HEK293 (cell line): ENCODE data around the gene TRAT1.

Experiments
- CTCF ChIA-PET: fragments of 350-600 bp; formaldehyde crosslinking; extraction: SDS; loops from one replicate; lab custom pipeline; 2021; ENCODE audit warnings: antibody characterized with exemption; lab: Yijun Ruan, JAX
- POLR2A ChIA-PET: fragments of 300-600 bp; formaldehyde crosslinking; extraction: SDS; loops from one replicate; lab custom pipeline; 2020; ENCODE audit warnings: antibody characterized with exemption, inconsistent platforms; lab: Yijun Ruan, JAX
- H3K27ac ChIP-seq: fragments of 200-500 bp; sonication (Bioruptor generic); 2 replicates; pipeline ENCODE4 v1.5.1; 2014; ENCODE audit warnings: low read depth, low read length, control low read depth, inconsistent platforms; ENCODE audit errors: extremely low read depth
- H3K36me3 ChIP-seq, 2 experiments: fragments of 200-500 bp in 1 of 2; sonication (Bioruptor generic) in 1 of 2; 1 replicate in 1 of 2; 2 replicates in 1 of 2; pipeline ENCODE4 v1.5.1; 2014 to 2017; ENCODE audit warnings: inconsistent platforms in 2 of 2, low read length in 2 of 2; ENCODE audit not compliant: control insufficient read depth in 2 of 2, insufficient read depth in 1 of 2
- H3K4me1 ChIP-seq: fragments of 200-500 bp; sonication (Bioruptor generic); 2 replicates; pipeline ENCODE4 v1.5.1; 2014; ENCODE audit warnings: mild to moderate bottlenecking, low read length, inconsistent platforms; ENCODE audit not compliant: control insufficient read depth, insufficient read depth
- H3K4me3 ChIP-seq: 2 replicates; pipeline ENCODE4 v1.5.1; 2011; ENCODE audit warnings: low read depth, mild to moderate bottlenecking, control low read depth, low read length, moderate library complexity
- H3K9me3 ChIP-seq: fragments of 200-500 bp; sonication (Bioruptor generic); 2 replicates; pipeline ENCODE4 v1.5.1; 2014; ENCODE audit warnings: low read depth, low read length, inconsistent platforms; ENCODE audit not compliant: control insufficient read depth, insufficient read depth
- CTCF ChIP-seq: fragments of 450-650 bp; formaldehyde crosslinking; IDR thresholded peaks from 2 replicates; pipeline ENCODE4 v1.5.1; 2016; ENCODE audit warnings: missing biosample characterization, missing genetic modification characterization
- GLI2 ChIP-seq: fragments of 450-650 bp; formaldehyde crosslinking; IDR thresholded peaks from 2 replicates; pipeline ENCODE4; 2017; ENCODE audit warnings: missing biosample characterization, missing genetic modification characterization, low read depth, borderline replicate concordance
- HOXA7 ChIP-seq: sonication (generic); formaldehyde crosslinking; IDR thresholded peaks from 2 replicates; pipeline ENCODE4 v1.8.1; 2022; ENCODE audit warnings: missing genetic modification reagents, borderline replicate concordance
- SP7 ChIP-seq: fragments of 450-650 bp; formaldehyde crosslinking; IDR thresholded peaks from 2 replicates; pipeline ENCODE4 v1.5.1; 2016; ENCODE audit warnings: missing biosample characterization, missing genetic modification characterization
- YY1 ChIP-seq: fragments of 450-650 bp; formaldehyde crosslinking; IDR thresholded peaks from 2 replicates; pipeline ENCODE4 v1.5.1; 2018; ENCODE audit warnings: missing biosample characterization, missing genetic modification characterization
- ZNF114 ChIP-seq: fragments of 450-650 bp; formaldehyde crosslinking; IDR thresholded peaks from 2 replicates; pipeline ENCODE4 v1.5.0; 2017; ENCODE audit warnings: missing biosample characterization, missing genetic modification characterization
- ZNF132 ChIP-seq: fragments of 450-650 bp; formaldehyde crosslinking; IDR thresholded peaks from 2 replicates; pipeline ENCODE4 v1.5.1; 2017; ENCODE audit warnings: missing biosample characterization, missing genetic modification characterization, borderline replicate concordance
- ZNF37A ChIP-seq: fragments of 450-650 bp; IDR thresholded peaks from 2 replicates; pipeline ENCODE4 v1.5.1; 2018; ENCODE audit warnings: missing biosample characterization, missing genetic modification characterization
- ZNF394 ChIP-seq: fragments of 450-650 bp; formaldehyde crosslinking; IDR thresholded peaks from 2 replicates; pipeline ENCODE4 v1.5.1; 2016; ENCODE audit warnings: missing biosample characterization, missing genetic modification characterization, mild to moderate bottlenecking, moderate library complexity, borderline replicate concordance
- ZNF423 ChIP-seq: fragments of 450-650 bp; formaldehyde crosslinking; IDR thresholded peaks from 2 replicates; pipeline ENCODE4 v1.5.1; 2016; ENCODE audit warnings: missing biosample characterization, missing genetic modification characterization
- ZNF426 ChIP-seq: fragments of 450-650 bp; formaldehyde crosslinking; IDR thresholded peaks from 2 replicates; pipeline ENCODE4 v1.5.1; 2017; ENCODE audit warnings: missing biosample characterization, missing genetic modification characterization, mild to moderate bottlenecking, inconsistent platforms, moderate library complexity
- ZNF433 ChIP-seq: fragments of 450-650 bp; formaldehyde crosslinking; IDR thresholded peaks from 2 replicates; pipeline ENCODE4 v1.5.1; 2016; ENCODE audit warnings: missing biosample characterization, missing genetic modification characterization, low read depth
- ZNF530 ChIP-seq: fragments of 450-650 bp; formaldehyde crosslinking; IDR thresholded peaks from 2 replicates; pipeline ENCODE4 v1.5.1; 2016; ENCODE audit warnings: low read depth, missing biosample characterization, missing genetic modification characterization
- ZNF621 ChIP-seq: fragments of 450-650 bp; formaldehyde crosslinking; IDR thresholded peaks from 2 replicates; pipeline ENCODE4 v1.5.1; 2017; ENCODE audit warnings: missing biosample characterization, missing genetic modification characterization
- ZNF664 ChIP-seq: fragments of 450-650 bp; formaldehyde crosslinking; IDR thresholded peaks from 2 replicates; pipeline ENCODE4 v1.5.1; 2016; ENCODE audit warnings: missing biosample characterization, missing genetic modification characterization
- ZNF670 ChIP-seq: fragments of 450-650 bp; formaldehyde crosslinking; IDR thresholded peaks from 2 replicates; pipeline ENCODE4 v1.5.1; 2016; ENCODE audit warnings: missing biosample characterization, missing genetic modification characterization, low read depth
- ZNF837 ChIP-seq: fragments of 450-650 bp; formaldehyde crosslinking; IDR thresholded peaks from 2 replicates; pipeline ENCODE4 v1.5.1; 2016; ENCODE audit warnings: missing biosample characterization, missing genetic modification characterization
- TF ChIP-seq, protein P1 (sequence below): fragments of 450-650 bp; formaldehyde crosslinking; conservative IDR thresholded peaks from 2 replicates; pipeline ENCODE4 v1.5.1; 2016; ENCODE audit warnings: low read depth, missing biosample characterization, missing genetic modification characterization
- TF ChIP-seq, protein P2 (sequence below): fragments of 450-650 bp; formaldehyde crosslinking; IDR thresholded peaks from 2 replicates; pipeline ENCODE4 v1.5.1; 2017; ENCODE audit warnings: missing biosample characterization, missing genetic modification characterization

Gene TRAT1

GRCh38 chr3:108834551-108834950 lies 12.0 kb downstream of the TRAT1 start:
- ChIA-PET CTCF (no interaction called here), POLR2A (no interaction called here)
- no peaks in the 10 kb centered on the region for H3K36me3 ChIP-seq

DNA sequence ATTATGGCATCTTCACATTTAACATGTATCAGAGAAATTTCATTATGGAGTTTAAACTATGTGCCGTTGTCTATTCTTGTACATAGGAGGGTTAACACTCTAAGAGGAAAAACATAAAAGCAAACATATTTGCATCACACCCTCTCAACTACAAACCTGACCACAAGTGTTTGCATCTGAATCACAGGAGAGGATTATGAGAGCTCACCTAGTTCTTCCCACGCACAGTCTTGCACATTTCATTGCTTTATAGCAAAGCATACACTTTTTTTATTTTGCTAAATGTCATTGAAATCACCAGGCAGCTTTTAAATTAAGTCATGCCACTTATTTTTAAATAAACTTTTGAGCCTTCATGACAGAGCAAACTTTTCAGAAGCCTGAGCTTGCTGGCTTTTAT lies 12.5 kb downstream of the TRAT1 start:
- Histone ChIP-seq H3K27ac (no peak overlapping the region), H3K4me1 (no peaks in the 10 kb centered on the region), H3K36me3 (no peaks in the 10 kb centered on the region), H3K4me3 (no peak overlapping the region), H3K9me3 (no peaks in the 10 kb centered on the region)
- no peak for TF ChIP-seq ZNF423
- TF ChIP-seq ZNF664 (tag by site-specific recombination) = no peak
- TF ChIP-seq, protein P1, sequence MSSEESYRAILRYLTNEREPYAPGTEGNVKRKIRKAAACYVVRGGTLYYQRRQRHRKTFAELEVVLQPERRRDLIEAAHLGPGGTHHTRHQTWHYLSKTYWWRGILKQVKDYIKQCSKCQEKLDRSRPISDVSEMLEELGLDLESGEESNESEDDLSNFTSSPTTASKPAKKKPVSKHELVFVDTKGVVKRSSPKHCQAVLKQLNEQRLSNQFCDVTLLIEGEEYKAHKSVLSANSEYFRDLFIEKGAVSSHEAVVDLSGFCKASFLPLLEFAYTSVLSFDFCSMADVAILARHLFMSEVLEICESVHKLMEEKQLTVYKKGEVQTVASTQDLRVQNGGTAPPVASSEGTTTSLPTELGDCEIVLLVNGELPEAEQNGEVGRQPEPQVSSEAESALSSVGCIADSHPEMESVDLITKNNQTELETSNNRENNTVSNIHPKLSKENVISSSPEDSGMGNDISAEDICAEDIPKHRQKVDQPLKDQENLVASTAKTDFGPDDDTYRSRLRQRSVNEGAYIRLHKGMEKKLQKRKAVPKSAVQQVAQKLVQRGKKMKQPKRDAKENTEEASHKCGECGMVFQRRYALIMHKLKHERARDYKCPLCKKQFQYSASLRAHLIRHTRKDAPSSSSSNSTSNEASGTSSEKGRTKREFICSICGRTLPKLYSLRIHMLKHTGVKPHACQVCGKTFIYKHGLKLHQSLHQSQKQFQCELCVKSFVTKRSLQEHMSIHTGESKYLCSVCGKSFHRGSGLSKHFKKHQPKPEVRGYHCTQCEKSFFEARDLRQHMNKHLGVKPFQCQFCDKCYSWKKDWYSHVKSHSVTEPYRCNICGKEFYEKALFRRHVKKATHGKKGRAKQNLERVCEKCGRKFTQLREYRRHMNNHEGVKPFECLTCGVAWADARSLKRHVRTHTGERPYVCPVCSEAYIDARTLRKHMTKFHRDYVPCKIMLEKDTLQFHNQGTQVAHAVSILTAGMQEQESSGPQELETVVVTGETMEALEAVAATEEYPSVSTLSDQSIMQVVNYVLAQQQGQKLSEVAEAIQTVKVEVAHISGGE (tag by site-specific recombination) = no peak
- no peak for TF ChIP-seq ZNF837 (tag by site-specific recombination)
- no peak for TF ChIP-seq ZNF426 (tag by site-specific recombination)
- TF ChIP-seq ZNF530 (tag by site-specific recombination) = no peak
- TF ChIP-seq GLI2 (tag by site-specific recombination) = no peak
- no peak for TF ChIP-seq ZNF394 (tag by site-specific recombination)
- no peak for TF ChIP-seq SP7 (tag by site-specific recombination)
- TF ChIP-seq ZNF37A (tag by site-specific recombination) = no peak
- no peak for TF ChIP-seq ZNF132
- no peak for TF ChIP-seq ZNF621 (tag by site-specific recombination)
- ChIA-PET CTCF (no interaction called here), POLR2A (no interaction called here)

More at GRCh38 chr3:108834551-108834950, 12.0 kb downstream of the TRAT1 start:
- H3K4me1 ChIP-seq = no peaks in the 10 kb centered on the region
- no peaks in the 10 kb centered on the region for H3K9me3 ChIP-seq
- TF ChIP-seq HOXA7 = no peak
- no peak for TF ChIP-seq CTCF (tag by site-specific recombination)
- TF ChIP-seq ZNF114 (tag by site-specific recombination) = no peak
- no peak for TF ChIP-seq ZNF433
- no peak for TF ChIP-seq YY1 (tag by site-specific recombination)
- no peak for TF ChIP-seq ZNF670
- TF ChIP-seq, protein P2, sequence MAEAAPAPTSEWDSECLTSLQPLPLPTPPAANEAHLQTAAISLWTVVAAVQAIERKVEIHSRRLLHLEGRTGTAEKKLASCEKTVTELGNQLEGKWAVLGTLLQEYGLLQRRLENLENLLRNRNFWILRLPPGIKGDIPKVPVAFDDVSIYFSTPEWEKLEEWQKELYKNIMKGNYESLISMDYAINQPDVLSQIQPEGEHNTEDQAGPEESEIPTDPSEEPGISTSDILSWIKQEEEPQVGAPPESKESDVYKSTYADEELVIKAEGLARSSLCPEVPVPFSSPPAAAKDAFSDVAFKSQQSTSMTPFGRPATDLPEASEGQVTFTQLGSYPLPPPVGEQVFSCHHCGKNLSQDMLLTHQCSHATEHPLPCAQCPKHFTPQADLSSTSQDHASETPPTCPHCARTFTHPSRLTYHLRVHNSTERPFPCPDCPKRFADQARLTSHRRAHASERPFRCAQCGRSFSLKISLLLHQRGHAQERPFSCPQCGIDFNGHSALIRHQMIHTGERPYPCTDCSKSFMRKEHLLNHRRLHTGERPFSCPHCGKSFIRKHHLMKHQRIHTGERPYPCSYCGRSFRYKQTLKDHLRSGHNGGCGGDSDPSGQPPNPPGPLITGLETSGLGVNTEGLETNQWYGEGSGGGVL = no peak
- TF ChIP-seq, all 188 proteins: peak for 0
- H3K4me3 ChIP-seq = no peak overlapping the region
- H3K27ac ChIP-seq = no peak overlapping the region
